T-helper 17 cell (primary cell): ENCODE measurements around the gene CYP20A1. TPM values are rescaled to one million over a fixed set of nuclear protein-coding genes. Genes with fewer than 3 reads are reported as not detected.

ENCODE experiments used
- ATAC-seq: fragments of 150-1000 bp; cut with Tn5 transposase; 2 replicates; pipeline ENCODE4 v1.10.0; 2021; ENCODE audit warnings: mild to moderate bottlenecking, moderate library complexity
- DNase-seq, 3 donors: peaks; one replicate each; pipeline versions ENCODE4 v3.0.0 to v3.0.0-alpha.2; 2020 to 2021
- H3K9me3 ChIP-seq: one replicate; pipeline ENCODE4 v1.7.0; 2013; ENCODE audit warnings: low read length, mild to moderate bottlenecking; ENCODE audit not compliant: control insufficient read depth, poor library complexity, severe bottlenecking
- H3K27ac Mint-ChIP-seq: one replicate; pipeline ENCODE4 v1.8.0; 2022; ENCODE audit warnings: mild to moderate bottlenecking, moderate library complexity, mixed read lengths
- H3K27me3 Mint-ChIP-seq: one replicate; pipeline ENCODE4 v1.8.0; 2022; ENCODE audit warnings: mixed read lengths
- H3K36me3 Mint-ChIP-seq: one replicate; pipeline ENCODE4 v1.8.0; 2022; ENCODE audit warnings: low read depth, mixed read lengths
- H3K4me1 Mint-ChIP-seq: one replicate; pipeline ENCODE4 v1.8.0; 2022; ENCODE audit warnings: mild to moderate bottlenecking, mixed read lengths
- H3K4me3 Mint-ChIP-seq: one replicate; pipeline ENCODE4 v1.8.0; 2022; ENCODE audit warnings: mild to moderate bottlenecking, moderate library complexity, mixed read lengths
- total RNA-seq, 4 donors: library from RNA in 2 of 4; stranded (reverse) in 2 of 4; gene quantifications; one replicate each; pipeline ENCODE4 v1.2.3 and lab custom pipeline; 2022 to 2026

Gene CYP20A1
- total RNA-seq, 2 donors from 2014 or later = 31.3 to 34.7 TPM

DNA sequence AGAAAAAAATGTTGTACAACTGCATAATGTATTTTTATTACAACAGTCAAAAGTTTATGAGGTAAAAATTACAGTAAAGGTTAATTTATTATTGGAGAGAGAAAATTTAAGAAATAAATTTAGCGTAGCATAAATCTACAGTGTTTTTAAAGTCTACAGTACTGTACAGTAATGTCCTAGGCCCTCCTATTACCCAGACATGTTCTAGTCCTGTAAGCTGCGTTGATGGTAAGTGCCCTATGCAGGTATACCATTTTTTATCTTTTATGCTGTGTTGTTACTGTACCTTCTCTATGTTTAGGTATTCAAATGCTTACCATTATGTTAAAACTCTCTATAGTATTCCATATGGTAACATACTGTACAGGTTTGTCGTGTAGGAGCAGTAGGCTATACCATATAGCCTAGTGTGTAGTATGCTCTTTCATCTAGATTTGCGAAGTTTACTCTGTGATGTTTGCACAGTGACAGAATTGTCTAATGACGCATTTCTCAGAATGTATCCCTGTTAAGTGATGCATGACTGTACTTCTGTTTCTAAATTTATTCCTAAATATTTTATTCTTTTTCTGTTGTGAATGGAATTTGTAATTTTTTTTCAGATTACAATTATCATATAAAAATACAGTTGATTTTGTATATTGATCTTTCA lies 113.9 kb downstream of the CYP20A1 start:
- peaks cover 2% of the 10 kb centered on the region for H3K36me3 Mint-ChIP-seq
- H3K9me3 ChIP-seq = no peaks in the 10 kb centered on the region
- no peak overlapping the region for H3K27ac Mint-ChIP-seq
- ATAC-seq (no peak), DNase-seq (no peak)
- H3K4me1 Mint-ChIP-seq = peaks cover 5% of the 10 kb centered on the region
- no peaks in the 10 kb centered on the region for H3K27me3 Mint-ChIP-seq
- no peak overlapping the region for H3K4me3 Mint-ChIP-seq

GRCh38 chr2:203354966-203355365 lies 116.1 kb downstream of the CYP20A1 start:
- H3K4me1 Mint-ChIP-seq = peaks cover 5% of the 10 kb centered on the region

More at GRCh38 chr2:203354966-203355365, 116.1 kb downstream of the CYP20A1 start:
- Mint-ChIP-seq H3K4me3 (no peak overlapping the region), H3K27me3 (no peaks in the 10 kb centered on the region), H3K27ac (no peak overlapping the region), H3K36me3 (peaks cover 2% of the 10 kb centered on the region)
- DNase-seq = no peak
- H3K9me3 ChIP-seq = no peaks in the 10 kb centered on the region
- ATAC-seq = no peak

Other genes starting within 250 kb of the CYP20A1 start
- 10 to 100 TPM in 1 of 2 donors, 1 to 10 TPM in 1; 7.7 to 11.5 TPM for gene NBEAL1, start 224.1 kb upstream of the CYP20A1 start, total RNA-seq
- 10 to 100 TPM; 17.4 to 25.2 TPM for gene ABI2, start 89.4 kb downstream of the CYP20A1 start, total RNA-seq